GM12864 (cell line): ENCODE measurements around the gene CXCR3.
"Not testable (repeated sequence)": the region's sequence is repeated elsewhere in the genome, so short reads cannot be mapped to it uniquely, and the experiment has no call there.

ENCODE experiments used
- DNase-seq: peaks from one replicate; pipeline ENCODE4 v3.0.0-alpha.2; 2011; ENCODE audit warnings: low read depth
- H3K4me3 ChIP-seq: 2 replicates; pipeline ENCODE4 v1.5.1; 2011; ENCODE audit warnings: mild to moderate bottlenecking, low read depth, low read length, control low read depth
- CTCF ChIP-seq: IDR thresholded peaks from 2 replicates; pipeline ENCODE4 v1.5.1; 2011; ENCODE audit warnings: low read depth, mild to moderate bottlenecking, moderate library complexity, low read length, control low read depth, inconsistent platforms; ENCODE audit errors: missing control alignments

Gene CXCR3

DNA sequence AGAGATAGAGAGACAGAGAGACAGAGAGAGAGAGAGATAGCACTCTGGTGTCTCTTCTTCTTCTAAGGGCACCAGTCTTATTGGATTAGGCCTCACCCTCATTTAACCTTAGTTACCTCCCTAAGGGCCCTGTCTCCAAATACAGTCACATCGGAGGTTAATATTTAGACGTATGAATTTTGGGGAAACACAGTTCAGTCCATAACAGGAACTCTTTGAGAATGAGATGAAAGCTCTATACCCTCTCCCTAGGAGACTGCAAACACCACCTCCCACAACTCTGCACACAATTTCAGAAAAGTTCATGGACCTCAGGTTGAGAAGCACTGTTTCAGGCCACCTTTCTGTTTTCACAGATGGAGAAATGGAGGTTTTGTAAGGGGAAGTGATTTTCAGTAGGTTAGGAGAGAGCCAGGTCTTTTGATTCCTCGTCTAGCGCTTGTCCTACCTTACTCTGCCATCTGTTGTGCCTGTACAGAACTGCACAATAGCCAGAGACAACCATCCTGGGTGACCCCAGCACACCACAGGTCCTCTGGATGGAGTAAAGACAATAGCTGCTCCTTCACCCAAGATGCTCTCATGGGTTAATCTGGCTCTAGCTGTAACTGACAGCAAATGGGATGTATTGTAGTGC, 32.1 kb upstream of the CXCR3 start:
- TF ChIP-seq CTCF = peak; percentile 54
- no peak overlapping the region for H3K4me3 ChIP-seq
- DNase-seq = no peak

DNA sequence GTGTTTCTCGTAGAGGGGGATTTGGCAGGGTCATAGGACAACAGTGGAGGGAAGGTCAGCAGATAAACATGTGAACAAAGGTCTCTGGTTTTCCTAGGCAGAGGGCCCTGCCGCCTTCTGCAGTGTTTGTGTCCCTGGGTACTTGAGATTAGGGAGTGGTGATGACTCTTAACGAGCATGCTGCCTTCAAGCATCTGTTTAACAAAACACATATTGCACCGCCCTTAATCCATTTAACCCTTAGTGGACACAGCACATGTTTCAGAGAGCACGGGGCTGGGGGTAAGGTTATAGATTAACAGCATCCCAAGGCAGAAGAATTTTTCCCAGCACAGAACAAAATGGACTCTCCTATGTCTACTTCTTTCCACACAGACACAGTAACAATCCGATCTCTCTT, 26.1 kb upstream of the CXCR3 start:
- not testable (repeated sequence) for DNase-seq, H3K4me3 ChIP-seq

- no peak for DNase-seq
- H3K4me3 ChIP-seq = no peak overlapping the region
- no peak for TF ChIP-seq CTCF
Observed at GRCh38 chrX:71640002-71640401, 21.7 kb upstream of the CXCR3 start.

DNA sequence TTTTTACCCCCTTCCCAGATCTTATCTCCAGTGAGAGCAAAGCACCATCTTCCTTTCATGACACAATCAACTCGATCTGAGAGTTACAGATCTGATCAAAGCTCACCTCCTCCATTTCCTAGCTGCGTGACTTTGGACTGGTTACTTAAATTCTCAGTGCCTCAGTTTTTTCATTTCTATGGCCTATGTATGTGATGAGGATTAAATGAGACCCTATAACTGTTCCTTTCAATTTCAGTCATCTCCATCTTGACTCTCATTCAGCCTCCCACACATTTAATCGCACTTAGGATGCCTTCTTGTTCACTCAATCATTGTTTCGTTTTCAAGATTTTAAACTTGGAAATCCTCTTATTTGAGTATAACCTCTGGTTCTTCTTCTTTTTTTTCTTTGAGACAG, 20.1 kb upstream of the CXCR3 start:
- TF ChIP-seq CTCF = no peak
- DNase-seq = no peak
- H3K4me3 ChIP-seq = no peak overlapping the region

GRCh38 chrX:71637848-71638247, 19.5 kb upstream of the CXCR3 start:
- TF ChIP-seq CTCF = no peak
- H3K4me3 ChIP-seq = peak overlapping the region; percentile 23; the same call in 1 of the 2 replicates
- no peak for DNase-seq

DNA sequence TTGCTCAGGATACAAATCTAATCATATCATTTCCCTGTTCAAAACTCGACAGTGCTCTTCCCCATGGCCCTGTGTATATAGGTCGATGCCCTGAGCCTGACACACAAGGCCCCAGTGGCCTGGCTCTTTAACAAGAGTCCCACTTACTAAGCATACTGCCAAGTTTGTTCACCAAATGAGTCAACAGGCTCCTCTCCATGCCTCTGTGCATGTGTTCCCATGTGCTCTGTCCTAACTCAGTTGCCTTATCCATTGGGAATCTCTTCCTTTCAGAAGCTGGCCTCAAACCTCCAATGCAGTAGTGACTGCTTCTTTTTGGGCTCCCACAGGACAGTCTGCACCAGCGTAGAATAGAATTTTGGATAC, 18.9 kb upstream of the CXCR3 start:
- no peak for TF ChIP-seq CTCF
- DNase-seq = no peak
- H3K4me3 ChIP-seq = no peak overlapping the region

DNA sequence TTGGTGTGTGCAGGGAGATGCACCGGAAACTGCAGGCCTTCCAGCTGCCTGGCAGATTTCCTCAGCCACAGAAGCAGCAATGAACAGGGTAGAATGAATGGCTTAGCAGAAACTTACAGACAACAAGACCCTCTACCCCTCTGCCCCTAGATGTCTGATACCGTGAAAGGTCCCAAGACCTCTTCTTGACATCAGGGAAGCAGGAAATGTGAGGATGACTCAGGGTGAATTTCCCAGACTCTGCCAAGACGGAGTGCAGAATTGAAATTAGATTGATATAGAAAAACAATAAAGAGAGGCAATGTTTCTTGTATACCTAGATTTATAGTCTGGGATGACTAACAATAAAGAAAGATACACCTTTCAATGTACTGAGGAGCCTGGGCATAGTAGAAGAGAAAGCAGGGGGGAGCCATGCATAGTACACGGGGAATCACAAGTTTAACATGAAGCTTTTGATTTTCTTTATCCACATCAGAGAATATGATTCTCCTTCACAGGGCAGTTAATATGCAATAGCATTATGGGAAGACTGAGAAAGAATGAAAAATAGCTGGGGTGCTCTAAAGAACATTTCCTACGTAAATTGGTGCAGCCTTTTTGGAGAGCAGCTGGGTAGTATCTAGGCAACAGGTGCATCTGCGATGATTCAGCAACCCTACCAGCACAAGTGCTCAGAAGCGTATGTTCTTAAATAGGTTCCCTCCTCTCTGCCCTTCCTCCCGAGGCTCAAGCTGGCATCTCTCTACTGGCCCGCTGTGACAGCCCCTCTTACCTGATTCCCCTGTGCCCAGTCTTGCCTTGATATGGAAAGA, 18.3 kb upstream of the CXCR3 start:
- TF ChIP-seq CTCF = no peak
- H3K4me3 ChIP-seq = no peak overlapping the region
- DNase-seq = no peak
